D341Med (cell line): ENCODE measurements around the gene TMA7.
A peak's percentile ranks its signal among the peaks of the same experiment; 100 is the strongest.

Experiments used
- DNase-seq: peaks from one replicate; pipeline ENCODE4 v3.0.0; 2012; ENCODE audit warnings: low spot score

TMA7 gene

DNA sequence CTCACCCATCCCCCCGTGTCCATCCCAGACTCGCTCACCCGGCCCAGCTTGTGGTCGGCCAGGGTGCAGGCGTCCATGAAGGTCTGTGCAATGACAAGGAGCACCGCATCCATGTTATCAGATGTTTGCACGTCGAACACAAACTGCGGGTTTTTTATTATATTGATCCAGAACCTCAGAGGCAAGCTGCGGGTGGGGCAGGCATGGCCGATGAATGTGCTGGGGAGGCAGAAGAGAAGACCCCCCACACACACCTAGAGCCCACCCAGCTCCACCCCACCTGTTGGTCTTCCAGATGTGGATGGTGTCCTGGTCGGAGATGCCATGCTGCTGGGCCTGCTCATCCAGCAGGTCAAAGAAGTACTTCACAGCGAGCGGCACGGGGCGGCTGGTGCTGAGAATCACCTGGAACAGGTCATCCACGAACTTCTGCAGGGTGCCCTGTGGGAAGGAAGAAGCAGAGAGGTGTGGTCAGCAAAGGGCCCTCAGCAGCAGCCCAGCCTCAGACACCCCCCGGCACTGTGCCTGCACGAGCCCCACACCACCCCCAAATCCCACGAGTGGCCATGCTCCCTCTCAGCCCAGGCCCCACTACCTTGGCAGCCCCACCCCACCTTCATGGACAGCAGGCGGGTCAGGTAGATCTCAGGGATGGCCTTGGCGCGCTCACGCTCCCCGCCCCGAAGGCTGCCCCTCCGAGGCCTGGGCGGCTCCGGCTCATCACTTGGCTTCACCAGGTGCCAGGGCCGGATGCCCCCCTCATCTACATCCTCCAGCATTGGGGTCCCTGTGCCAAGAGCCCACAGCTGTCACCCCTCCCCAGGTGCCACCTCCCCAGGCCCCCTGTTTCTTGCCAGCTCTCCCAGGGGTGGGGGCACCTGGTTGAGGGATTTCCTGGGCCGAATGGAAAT lies 30.5 kb upstream of the TMA7 start:
- DNase-seq: peak; percentile 18

DNA sequence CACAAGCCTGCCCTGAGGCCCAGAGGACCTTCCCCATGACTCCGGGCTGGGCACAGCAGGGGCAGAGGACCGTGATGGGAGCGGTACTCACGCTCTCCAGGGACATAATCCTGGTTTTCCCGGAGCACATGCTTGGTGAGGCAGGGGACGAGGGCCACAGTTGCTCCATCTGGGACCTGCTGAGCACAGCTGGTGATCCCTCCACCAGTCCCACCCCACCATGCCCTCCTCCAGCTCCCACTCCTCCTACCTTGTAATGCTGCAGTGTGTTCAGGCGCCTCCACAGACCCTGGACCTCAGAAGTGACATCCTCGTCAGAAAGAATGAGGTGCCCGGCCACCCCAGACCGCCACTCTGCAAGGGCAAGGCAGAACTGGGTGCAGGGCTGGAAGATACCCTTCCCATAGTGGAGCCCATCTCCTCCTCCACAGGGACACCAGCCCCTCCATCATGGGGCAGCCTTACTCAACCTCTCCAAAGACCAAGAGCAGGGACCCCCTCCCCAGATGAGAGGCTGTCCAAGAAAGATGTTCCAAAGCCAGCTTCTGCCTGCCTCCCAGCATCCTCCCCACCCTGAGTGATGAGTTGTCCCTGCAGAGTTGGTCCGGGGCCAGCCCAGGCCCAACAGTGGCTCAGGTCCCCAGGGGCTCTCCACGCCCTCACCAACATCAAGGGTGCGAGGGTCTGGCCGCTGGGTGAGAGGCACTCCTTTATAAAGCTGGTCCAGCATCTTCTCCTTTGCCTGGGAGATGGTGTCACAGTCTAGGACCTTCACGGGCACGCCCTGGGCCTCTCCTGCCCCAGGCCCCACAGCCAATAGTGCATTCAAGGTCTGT lies 29.6 kb upstream of the TMA7 start:
- DNase-seq: no peak

DNA sequence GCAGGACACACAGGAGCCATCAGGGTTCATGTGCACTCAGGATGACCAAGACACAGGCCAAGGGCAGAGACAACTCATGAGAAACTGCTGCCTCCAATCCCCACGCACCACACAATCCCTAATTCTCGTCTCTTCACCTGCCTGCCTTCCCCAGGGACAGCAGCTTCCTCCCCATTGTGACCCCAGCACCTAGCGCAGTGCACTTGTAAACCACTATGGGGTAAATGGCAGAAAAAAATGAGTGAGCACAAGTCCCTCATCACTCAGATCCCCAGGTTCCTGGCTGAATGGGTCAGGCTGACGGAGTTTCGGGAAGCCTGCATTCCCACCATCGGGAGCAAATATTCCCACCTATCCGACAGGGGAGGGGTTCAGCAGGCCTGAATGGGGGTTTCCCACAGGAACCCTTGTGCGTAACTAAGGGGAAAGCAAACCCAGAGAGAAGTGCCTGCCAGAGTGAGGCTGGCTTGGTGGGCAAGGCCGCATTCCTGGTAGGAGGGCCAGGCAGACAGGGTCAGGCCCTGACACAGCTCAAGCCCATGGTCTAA lies 28.9 kb upstream of the TMA7 start:
- no peak for DNase-seq

DNA sequence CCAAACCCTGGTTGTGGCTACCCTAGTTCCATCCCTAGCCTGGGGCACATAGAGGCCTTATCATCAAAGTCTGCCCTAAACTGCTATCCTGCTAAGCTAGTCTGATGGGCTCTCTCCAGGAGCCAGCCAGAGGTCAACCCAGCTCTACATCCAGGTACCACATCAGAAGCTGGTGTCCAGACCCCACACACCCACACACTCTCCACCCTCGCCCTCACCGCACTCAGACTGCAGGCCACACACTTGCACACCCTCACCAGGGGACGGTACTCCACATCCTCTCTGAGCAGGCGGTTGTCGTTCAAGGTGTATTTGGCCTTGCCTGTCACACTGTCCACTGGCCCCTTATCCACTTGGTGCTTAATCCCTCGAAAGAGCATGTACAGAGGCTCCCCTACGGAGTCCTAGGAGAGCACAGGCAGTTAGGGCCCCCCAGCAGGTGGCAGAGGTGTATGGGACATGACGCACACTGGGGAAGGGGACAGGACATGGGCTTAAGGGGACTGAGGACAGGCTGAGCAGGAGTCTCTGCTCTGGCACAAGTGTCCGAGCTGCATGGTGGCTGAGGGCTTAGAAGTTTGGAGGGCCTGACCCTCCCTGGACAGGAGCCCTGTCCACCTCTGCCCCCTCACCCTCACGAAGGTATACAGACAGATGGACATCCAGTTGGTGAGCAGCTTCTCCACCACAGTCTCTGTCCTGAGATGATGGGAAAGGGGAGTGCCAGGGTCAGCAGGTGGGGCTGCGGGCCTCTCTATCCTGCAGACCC lies 28.3 kb upstream of the TMA7 start:
- DNase-seq: no peak

- no peak for DNase-seq
Measured at GRCh38 chr3:48412375-48413001, 27.6 kb upstream of the TMA7 start.

GRCh38 chr3:48413086-48413485 lies 27.0 kb upstream of the TMA7 start:
- DNase-seq: no peak

- no peak for DNase-seq
Measured at GRCh38 chr3:48413611-48414010, 26.4 kb upstream of the TMA7 start.

- DNase-seq: no peak
Measured at GRCh38 chr3:48414376-48415250, 25.4 kb upstream of the TMA7 start.

DNA sequence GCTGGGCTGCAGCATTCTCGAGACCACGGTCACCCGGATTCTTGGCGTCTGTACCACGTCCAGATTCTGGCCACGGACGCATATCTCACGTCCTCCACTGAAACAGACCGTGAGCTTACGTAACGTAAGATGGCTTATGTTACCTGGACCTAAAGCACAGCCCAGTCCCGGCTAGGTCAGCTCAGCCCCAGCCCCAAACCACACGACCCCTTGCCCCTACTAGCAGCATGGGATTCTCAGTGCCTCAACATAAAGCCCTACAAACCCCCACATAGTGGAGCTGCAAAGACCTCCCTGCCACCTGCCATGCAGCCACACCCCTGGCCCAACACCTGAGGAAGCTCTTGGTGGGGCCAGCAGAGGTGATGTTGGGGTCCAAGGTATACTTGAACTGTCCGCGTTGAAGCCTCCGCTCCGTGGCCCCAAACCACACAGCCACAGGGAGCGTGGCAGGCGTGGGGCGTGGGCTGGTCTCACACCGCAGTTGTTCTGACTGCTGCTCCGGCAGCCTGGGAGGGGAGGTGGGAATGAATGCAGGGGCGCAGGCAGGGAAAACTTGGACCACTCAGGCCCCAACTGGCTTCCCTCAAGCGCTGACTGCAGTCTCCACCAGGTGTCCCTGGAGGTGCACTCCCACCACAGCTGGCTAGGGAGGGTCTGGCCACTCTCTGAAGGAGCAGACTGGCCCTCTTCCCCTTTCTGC lies 24.7 kb upstream of the TMA7 start:
- DNase-seq: no peak

DNA sequence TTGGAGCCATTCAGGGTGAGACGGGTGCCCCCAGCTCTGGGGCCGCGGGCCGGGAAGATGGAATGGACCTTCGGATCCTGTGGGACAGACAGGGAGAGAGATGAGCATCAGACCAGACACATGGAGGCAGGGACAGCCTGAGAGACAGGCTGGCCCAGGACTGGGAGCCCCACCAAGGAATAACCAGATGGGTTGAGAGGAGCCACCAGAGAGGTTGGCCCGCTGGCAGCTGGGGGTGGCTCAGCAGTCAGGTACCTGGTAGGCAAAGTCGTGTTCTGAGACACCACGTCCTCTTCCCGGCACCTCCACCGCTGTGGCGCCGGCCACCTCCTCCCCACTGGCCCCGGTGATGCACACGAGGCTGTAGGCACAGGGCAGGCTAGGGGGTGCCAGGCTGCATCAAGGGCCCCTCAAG lies 24.0 kb upstream of the TMA7 start:
- no peak for DNase-seq

DNA sequence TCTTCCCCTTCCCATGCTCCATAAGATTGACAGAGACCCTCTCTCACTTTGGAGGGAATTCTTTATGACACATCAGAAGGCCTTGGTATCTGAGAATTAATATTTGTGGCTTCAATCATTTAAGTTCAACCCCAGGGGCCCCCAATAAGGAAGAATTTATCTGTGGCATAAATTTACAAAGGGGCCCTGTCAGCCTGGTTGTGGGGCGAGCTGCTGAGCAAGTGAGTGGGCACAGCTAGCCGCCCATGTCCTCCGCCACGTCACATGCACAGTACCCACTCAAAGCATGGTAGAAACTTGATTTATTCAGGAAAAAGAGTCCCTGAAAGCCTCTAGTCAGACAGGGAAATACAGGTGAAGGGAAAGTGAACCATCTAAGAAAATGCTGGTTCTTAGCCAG lies 23.5 kb upstream of the TMA7 start:
- no peak for DNase-seq

DNA sequence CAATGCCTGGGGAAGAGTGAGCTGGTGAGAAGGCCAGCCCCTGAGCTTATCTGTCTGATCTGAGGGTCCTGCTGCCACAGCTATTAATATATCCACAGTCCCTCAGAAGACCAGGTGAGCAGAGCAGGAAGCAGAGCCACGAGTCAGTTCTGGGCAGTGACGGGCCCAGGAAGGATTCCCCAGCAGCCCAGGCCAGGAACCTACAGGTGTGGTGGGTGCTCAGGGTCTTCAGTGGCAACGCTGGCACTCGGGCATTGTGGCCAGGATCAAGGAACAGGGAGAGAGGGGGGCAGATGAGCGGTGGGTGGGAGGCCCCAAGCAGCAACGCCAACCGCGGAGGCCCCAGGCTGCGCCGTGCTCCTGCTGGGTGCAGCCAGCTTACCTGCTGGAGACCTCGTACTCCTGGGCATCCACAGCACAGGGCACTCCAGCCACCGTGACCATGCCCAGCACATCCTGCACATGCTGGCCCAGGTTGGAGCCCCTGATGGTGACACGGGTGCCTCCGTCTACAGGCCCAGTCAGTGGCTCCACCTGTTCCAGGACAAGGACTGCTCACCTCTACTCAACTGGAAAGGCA lies 22.4 kb upstream of the TMA7 start:
- no peak for DNase-seq

DNA sequence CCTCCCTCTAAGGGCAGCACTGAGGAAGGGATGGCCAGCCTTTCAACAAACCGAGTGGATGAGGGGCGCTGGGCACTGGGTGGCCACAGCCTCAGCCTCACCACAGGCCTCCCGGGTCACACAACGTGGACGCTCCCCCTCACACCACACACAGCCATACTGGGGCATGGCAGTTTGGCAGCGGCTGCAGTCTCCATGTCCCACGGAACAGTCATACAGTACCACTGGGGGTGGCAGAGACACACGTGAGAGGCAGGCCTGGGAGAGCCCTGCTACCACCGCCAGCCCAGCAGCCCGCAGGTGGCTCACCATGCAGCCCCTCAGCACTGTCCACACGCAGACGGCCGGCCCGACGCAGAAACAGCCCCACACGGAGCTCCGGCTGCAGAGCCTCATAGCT lies 21.9 kb upstream of the TMA7 start:
- DNase-seq: no peak

GRCh38 chr3:48418651-48419050 lies 21.4 kb upstream of the TMA7 start:
- no peak for DNase-seq

GRCh38 chr3:48419149-48419548 lies 20.9 kb upstream of the TMA7 start:
- no peak for DNase-seq

- DNase-seq: no peak
Measured at GRCh38 chr3:48419597-48419996, 20.5 kb upstream of the TMA7 start.

DNA sequence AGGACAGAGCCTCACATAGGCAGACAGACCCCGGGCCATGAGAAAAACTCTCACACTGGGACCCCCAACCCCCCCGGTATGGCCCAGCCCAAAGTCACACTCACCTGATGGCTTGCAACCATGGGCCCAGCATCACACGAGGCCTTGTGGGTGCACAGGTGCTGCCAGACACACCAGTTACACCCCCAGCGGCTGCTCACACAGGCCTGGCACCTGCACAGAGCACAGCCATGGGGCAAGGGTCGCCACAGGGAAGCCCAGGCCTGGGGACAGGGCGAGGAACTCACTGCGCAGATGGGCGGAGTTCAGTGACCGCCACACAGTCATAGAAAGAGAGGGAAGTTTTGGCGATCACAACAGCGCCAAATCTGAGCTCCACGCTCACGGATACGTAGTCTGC lies 19.5 kb upstream of the TMA7 start:
- no peak for DNase-seq

DNA sequence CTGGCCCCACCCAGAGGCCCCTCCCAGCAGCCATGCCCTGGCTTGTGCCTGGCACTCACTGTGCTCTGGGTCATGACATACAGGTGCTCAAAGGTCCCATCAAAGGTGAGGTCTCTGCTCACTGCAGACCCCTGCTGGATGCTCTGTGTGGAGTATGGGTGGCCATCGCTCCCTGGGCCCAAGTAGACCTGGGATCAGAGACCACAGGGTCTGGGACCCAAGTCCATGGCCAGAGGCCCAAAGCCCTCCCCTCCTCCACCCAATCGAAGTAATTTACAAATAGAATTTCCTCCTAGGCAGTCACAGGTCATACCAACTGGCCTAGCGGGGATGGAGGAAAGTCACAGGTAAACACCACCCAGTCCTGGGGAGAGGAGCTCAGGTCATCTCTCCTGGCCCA lies 17.8 kb upstream of the TMA7 start:
- DNase-seq: no peak

GRCh38 chr3:48422681-48423080 lies 17.4 kb upstream of the TMA7 start:
- DNase-seq: no peak
